HG03520 (cell line): ENCODE results near the gene RELT.

Experiments
- ATAC-seq: cut with Tn5 transposase; IDR thresholded peaks from one replicate; pipeline ENCODE4 v1.9.1; 2021; ENCODE audit warnings: mild to moderate bottlenecking, moderate library complexity; ENCODE audit not compliant: unreplicated experiment

The RELT gene

DNA sequence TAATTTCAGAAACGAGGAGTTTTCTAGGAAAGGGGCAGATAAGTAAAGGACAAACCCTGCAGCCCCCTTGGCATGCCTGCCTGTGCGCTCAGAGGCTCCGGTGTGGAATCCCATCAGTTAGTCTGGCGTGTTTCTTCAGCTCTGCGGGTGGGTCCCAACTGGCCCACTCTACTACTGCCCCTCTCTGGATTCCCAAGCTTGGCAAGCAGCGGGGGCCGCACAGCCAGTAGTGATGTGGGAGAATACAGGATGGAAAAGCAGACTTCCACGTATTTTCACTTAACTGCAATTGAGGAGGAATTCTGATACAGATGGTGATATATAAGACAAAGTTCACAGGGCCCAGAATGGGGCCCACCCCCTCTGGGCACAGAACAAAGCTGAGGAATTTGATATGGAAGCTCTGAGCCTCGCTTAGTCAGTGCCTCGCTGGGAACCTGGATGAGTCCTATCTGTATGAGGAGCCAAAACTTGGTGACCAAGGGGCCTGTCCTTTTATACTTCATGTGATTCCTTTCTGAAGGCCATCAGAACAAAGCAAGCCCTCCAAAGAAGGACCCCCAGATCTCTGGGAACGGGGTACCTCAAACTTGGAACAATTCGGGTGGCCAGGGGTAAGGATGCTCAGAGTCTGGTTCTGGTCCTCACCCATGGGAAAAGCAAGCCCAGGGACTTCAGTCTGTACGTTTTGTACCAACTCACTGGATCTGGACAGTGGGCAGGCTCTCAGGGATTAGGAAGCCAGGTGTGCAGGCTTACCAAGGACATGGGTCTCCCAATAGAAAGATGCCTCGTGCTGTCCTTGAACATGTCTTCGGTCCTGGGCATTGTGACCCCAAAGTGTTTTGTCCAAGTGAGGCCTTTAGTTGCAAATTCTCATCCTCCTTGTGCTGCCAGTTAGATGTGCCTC is 26.0 kb downstream of the RELT start:
- no peak for ATAC-seq

DNA sequence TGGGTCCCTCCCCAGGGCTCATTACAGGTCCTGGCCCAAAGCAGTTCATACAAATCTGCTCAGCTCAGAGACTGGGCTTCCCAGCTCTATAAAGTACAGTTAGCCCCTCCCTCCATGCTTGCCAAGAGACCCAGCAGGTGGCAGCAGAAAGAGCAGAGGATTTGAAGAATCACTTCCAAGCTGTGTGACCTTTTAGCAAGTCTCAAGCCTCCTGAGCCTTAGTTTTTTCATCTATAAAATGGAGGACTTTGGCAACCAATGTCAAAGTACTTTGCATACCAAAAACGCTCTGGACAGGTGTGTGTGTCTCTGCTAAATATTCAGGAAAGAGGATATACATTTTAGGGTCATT is 26.6 kb downstream of the RELT start:
- no peak for ATAC-seq

DNA sequence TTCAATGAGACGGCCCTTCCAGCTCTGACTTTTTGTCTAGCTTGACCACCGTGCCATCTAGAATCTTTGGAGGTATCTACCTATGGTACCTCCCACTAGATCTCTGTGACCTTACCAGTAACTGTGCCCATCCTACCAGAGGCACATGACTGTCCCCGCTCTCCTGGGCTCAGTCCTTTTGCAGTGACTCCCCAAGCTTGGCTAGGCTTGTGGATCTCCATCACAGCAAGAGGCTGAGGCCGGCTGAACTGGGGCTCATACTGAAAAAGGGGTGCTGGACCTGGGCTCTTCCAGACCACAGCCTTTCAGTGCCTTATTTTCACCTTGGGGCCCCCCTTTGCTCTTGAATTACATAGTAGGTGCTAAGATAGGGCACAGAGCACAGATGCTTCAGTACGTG is 27.3 kb downstream of the RELT start:
- ATAC-seq: no peak

DNA sequence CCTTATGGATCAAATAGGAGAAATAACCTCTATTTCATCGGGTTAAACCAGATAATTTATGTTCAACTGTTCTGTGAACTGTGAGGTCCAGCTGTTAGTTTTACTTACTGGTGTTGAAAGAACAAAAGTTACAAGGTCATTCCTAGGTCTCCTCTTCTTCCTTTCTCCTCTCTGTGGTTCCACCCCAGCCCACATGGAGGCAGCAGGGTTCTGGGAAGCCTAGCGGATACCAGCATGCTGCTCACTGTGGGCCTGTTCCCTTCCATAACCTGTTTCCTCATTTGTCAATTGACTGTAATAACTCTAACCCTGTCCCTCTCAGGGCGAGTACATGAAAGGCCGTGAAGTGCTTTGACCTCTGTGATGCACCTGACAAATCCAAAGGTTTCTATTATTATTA is 27.8 kb downstream of the RELT start:
- no peak for ATAC-seq

DNA sequence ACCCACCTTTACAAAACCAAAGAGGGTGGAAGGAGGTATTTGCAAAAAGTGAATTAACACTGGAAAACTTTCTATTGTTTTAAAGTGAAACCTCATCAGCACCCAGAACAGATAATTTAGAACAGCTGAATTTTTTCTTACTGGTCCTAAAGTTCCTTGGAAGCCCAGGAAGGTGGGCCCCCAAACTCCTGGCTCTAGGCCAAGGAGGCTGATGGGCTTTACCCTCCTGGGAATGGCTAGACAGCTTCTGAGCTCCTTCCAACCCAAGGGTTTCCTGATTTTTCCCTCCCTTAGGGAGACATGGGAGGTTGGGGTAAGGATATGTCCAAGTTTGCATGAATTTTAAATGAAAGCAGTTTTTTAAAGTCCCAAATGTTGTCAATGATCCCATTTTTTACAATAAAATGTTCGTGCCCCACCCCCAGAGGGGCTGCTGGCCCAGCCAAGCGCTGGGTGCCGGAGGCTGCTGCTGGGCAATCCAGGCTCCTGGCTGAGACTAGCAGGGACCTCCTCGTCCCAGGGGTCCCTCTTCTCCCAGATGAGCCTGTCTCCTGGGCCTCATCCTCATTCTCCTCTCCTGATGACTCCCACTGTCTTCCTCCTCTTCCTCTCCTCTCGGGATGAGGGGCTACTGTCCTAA is 28.4 kb downstream of the RELT start:
- no peak for ATAC-seq

DNA sequence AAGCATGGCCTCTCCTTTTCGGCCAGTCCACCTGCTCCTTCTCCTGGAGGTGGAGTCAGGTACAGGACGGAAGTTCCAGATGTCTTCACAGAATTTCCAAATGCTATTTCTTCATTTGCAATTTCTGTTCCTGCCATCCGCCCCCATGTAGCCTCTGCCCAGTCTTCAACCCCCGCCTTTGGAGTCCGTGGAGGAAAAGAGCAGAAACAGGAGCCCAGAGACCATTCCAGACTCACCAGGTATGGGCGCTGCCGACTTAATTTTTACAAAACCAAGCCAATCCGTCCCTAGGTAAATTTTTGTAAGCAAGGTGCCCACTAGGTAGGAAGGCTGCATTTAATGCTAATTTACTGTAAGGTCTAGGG is 28.9 kb downstream of the RELT start:
- ATAC-seq: no peak

DNA sequence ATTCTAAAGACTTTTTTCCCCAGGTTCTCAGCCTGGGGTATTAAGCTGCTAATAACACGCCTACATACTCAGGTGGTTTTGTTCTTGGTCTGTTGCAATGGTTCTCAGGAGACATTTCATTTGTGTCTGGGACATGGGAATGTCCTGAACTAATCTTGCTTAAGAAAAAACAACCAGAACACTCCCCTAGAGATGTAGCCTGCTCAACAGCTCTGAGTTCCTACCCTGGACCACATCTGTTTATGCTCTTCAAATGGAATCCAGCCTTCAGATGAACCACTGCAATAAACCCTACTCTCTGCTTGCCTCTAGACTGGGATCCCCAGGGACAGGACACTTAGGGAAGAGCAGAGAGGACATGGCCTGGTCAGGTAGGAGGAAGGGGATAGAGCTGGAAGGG is 29.9 kb downstream of the RELT start:
- no peak for ATAC-seq

DNA sequence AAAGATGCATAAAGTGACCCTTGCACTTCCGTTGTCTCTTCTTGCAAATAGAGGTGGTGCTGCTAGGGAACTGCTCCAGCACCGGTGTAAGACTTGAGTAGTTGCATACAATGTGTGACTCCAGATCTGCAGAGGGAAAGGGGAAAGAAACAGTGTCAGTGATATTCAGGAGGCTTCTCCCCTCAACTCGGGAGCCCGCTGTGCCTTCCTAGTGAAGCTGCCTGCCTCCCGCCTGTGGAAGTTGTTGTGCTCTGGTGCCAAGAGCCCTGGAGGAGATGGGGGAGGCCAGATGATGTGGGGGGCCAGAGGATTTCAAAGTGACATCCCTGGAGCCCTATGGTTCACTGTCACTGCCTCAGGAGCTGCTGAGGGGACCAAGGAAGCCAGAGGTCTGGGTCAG is 30.4 kb downstream of the RELT start:
- no peak for ATAC-seq

DNA sequence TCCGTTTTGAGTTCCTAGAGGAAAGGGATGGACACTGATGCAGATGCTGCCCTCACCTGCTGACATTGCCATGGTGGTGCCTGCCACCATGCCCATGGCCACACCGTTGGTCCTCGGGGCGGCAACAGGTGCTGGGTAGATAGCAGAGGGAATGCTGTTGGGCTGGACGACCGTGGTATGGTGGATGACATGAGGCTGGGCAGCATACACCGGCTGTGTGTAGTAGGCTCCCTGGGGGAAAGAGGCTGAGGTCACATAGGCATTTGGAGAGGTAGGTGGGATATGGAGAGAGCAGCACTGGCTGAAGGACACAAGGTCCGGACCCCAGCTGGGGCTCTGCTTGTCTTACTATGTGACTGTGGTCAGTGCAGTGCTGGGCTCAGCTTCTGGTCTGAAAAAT is 33.2 kb downstream of the RELT start:
- no peak for ATAC-seq

DNA sequence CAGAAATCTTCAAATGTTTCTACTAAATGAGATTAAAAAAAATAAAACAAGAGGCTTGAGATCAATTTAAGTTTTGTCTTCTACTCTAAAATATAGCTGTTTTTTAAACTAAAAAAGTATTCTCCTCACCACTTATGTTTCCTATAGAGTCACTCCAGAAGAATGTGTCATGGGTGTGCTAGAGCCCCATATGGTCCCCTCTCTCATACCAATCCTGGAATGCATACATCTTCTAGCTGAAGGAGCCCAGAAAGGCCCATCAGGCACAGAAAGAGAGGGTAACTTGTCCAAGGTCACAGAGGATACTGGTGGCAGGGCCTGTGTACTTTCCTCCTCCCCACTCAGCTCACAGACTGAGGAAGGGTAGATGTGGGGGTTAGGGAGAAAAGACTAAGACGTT is 34.4 kb downstream of the RELT start:
- no peak for ATAC-seq

DNA sequence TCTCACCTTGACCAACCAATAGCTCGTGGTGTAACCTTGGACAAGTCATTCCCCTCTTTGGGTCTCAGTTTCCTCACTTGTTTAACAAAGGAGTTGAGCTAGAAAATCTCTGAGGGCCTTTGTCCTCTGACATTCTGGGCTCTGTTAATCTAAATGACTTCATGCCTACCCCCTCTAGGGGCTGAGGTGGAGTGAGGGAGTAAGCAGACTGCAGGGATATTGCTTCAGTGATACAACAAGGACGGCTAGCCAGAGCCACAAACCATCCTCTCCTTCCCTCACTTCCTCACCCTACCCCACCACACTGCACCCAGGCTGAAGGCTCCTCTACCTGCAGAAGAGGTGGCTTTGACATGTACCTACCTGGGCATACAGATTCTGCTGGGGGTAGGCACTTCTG is 34.8 kb downstream of the RELT start:
- no peak for ATAC-seq

DNA sequence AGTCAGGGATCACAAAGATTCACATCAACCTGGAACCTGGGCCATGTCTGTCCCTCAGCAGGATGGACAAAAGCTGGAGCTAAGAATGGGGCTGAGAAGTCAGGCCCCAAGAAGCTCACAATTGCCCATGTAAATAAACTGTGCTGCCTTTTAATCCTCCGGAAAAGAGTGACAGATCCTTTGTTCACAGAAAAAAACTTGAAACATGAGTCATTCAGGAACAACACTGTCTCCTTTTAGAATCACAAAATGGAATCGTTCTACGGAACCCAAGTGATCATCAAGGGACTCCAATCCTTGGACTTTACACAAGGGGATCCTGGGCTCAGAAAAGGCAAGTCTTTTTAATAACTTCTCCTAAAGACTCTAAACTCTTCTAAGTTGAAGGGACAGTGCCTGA is 36.1 kb downstream of the RELT start:
- no peak for ATAC-seq

DNA sequence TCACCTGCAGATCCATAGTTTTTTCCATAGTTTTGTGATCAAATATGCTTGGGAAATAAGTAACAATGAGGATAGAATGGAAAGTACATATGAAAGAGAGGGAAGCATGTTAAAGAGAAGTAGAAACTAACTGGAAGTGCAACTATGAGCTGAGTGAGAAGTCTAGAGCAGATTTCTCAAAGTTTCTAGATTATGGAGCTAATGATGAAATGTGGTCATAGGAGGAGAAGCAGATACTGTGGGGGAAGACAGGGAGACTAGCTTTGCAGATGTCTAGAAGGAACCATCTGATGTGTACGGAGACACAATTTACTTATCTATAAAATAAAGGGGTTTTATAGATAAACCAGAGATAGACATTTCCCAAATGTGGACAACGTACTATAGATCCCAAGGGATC is 37.1 kb downstream of the RELT start:
- no peak for ATAC-seq

DNA sequence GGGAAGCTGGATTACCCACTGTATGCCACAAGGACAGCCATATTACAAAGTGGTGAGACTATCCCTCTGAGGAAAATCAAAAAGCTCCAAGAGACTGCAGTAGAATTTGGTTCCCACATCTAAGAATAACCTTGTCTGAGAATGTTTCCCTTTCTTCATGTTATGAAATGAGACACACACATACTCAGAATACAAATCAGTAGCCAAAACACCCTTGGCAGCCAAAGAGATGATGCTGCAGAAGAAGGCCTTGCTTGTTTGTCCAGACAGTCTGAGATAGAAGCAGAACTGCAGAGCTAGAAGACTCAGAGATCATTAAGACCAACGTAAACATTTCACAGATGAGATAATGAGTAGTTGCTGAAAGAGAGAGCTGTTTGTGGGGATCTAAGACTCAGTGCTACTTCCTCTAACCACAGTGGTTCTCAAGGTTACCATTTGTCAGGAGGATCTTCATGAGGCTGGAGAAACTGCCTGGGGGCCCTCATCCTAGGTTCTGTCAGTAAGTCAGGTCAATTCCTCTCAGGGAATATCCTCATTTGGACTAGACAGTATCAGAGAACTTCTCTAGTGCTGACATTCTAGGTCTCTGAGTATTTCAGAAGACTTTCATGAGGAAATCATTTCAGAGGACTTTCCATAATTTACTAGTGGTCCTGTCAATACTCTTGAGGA is 38.9 kb downstream of the RELT start:
- ATAC-seq: no peak

DNA sequence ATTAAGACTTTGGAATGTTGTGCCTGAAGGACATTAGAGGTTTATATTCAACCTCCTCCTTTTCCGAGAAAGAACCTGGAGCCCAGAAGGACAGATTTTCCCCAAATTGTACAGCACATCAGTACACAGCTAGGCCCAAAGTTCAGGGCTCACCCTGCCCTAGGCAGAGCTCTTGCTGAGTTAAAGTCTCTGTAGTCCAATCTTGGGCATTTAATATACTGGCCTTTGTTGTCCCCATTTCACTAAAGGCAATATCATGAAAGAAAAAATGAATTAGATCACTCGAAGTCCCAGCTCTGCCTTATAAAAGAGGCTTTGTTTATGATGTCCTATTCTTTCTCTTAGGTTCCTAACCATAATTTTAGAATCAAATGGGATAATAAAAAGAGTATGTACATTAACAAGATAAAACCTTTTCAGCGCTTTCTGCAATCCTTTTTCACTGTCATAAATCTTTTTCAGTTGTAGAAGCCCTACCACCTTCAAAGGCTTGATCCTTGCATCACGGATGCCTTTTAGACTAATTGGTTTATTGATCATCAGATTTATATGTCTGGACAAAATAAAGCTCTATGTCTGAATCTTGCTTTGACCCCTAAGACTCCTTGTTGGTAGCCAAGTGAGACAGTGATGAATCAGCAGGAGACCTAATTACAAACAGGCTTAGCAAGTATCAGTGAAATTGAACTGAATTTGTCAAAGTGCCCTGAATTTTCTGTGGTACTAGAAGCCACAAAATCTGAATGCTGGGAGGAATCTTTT is 39.8 kb downstream of the RELT start:
- ATAC-seq: no peak

DNA sequence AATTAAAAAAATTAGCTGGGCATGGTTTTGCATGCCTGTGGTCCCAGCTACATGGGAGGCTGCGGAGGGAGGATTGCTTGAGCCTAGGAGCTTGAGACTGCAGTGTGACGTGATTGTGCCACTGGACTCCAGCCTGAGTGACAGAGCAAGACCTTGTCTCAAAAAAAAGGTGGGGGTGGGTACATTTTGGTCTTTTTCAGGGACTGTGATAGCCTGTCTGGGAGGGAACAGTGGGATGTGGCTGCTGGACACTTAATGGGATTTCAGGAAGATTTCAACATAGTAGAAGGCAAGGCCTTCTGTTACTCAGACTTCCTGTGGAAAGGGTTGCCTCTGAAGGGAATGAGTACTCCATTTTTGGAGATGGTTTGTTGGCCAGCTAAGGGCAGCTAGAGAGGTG is 40.6 kb downstream of the RELT start:
- no peak for ATAC-seq

DNA sequence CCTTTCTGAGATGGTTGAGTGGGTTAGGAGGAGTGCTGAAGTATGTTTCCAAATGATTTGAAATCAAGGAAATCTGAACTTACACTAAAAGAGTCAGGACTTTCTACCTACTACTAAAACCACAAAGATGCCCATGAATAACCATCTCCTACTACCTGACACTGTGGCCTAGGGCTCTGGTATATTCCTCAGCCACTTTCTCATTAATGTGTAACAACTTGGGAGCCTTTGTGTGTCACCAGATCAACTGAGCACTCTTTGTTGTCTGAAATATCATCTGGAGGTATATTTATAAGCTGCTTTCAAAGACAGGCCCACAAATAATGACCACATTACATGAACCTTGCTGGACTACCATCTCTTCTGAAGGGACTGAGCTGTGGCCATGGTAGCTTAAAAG is 43.9 kb downstream of the RELT start:
- no peak for ATAC-seq

DNA sequence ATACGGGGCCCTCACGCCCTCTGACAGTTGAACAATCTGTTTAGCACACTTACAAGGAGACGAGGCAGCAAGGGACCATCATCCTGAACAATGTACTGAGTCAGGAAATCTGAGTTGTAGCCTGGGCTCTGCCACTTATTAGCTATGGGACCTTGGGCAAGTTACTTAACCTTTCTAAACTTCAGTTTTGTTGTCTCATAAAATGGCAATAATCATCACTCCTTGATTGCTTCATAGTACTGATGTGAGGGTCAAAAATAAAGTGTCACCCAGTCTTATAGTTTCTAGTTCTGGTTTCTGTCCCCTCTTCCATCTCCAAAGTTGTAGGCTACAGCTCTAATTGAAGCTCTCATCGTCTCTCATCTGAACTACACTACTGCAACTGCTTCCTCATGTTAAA is 46.7 kb downstream of the RELT start:
- ATAC-seq: no peak

DNA sequence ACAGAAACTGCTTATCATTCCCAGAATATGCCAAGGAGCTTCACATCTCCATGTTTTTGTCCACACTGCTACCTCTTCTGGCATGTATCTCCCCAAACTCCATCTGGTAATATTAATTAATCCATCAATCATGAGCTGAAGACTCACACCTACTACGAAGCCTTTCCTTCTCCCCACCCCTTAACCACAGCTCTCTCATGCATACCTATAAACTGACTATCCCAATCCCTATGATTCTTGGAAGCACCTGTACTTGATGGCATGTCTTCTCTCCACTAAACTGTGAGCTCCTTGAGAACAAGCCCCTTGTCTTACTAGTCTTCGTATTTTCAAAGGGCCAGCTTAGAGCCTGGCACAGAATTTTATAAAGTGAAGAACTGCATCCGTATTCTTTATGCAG is 47.3 kb downstream of the RELT start:
- ATAC-seq: no peak

DNA sequence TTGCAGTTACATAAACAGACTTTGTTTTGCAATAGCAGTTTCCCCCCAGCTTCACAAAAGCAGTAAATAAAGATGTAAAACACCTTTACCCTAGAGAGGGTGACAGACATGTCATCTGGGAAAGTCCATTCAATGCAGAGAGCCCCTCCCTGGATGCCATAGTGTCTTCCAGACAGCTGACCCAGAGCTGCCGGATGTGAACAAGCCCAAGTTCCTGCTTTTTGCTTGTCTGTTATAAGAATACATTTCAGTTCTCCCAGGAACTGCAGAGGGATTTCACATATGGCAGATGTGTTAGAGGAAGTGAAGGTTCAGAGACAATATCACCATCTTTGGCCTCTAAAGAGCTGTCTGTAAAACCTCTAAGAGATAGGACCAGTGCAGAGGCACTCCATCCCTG is 48.9 kb downstream of the RELT start:
- ATAC-seq: no peak

DNA sequence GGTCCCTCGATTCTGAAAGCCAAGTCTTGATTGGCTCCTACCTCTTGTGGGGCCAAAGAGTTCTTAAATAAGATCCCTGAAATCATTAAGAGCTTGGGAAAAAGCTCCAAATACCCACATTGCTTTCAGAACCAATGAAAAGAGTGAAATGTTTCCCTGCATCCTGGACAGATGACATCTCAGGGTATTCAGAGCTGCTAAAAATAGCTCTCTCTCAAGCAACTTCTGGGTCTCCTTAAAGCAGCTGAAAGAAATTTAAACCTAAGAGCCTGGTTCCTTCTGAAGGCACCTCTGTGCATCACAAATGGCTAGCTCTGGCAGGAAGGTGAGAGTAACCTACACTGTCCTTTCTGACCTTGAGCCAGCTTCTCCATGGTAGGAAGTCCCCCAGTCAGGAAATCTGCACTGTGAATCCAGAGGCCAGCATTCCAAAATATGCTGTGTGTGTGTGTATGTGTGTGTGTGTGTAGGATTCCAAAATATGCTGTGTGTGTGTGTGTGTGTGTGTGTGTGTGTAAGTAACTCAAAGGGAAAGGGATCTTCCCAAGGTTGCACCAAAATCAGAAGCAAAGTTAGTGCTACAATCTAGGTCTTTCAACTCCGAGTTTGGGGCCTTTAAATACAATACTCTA is 50.1 kb downstream of the RELT start:
- ATAC-seq: no peak
